HG03280 (cell line): ENCODE measurements around the gene LRRC75B.
"Not testable (repeated sequence)": the region's sequence is repeated elsewhere in the genome, so short reads cannot be mapped to it uniquely, and the experiment has no call there.

Experiments
- ATAC-seq: cut with Tn5 transposase; IDR thresholded peaks from one replicate; pipeline ENCODE4 v1.9.1; 2021; ENCODE audit warnings: mild to moderate bottlenecking, moderate library complexity; ENCODE audit not compliant: unreplicated experiment

The LRRC75B gene

DNA sequence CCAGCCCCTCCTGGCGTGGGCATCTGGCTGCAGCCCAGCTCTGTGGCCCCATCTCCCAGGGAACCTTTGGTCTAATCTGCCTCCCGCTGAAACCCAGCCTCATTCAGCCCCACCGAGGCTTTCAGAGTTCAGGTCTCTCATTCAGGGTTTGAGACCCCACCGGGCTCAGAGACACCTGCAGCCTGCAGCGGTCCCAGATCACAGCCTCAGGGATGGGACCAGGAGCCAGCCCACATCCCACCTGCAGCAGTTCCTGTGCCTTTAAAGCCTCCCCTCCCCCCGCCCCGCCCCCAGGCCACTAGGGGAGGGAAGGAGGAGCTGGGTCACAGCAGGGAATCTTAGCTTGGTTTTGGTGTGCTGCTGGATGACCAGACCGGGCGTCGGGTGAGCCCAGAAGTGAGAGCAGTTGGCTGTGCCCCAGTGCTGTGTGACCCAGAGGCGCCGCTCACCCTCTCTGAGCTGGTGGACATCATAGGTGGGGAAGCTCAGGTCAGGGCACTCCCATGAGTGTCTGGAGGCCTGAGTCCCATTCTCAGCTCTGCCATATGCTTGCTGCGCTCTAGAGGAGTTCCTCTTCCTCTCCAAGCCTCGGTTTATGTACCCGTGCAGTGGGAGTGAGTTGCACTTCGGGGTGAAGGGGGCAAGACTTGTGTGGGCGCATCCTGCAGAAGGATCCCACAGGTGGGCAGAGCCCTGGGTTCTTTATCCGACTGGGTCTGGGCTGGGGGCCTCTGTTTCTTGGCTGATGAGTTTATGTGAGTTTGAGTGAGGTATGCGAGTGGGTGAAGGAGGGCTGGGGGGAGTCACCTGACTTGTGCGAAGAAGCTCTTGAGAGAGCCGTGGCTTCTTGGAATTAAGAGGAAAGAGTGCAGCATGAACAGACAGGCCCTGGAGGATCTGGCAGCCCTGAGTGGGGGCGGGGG is 10.2 kb upstream of the LRRC75B start, which contains the start of gene GGT1:
Gene GGT1 (plus strand): TSS at position 347 of the 923 bp plus-strand sequence. CDS start 7,889 bp downstream, outside the sequence.
- ATAC-seq, result not testable (repeated sequence)

DNA sequence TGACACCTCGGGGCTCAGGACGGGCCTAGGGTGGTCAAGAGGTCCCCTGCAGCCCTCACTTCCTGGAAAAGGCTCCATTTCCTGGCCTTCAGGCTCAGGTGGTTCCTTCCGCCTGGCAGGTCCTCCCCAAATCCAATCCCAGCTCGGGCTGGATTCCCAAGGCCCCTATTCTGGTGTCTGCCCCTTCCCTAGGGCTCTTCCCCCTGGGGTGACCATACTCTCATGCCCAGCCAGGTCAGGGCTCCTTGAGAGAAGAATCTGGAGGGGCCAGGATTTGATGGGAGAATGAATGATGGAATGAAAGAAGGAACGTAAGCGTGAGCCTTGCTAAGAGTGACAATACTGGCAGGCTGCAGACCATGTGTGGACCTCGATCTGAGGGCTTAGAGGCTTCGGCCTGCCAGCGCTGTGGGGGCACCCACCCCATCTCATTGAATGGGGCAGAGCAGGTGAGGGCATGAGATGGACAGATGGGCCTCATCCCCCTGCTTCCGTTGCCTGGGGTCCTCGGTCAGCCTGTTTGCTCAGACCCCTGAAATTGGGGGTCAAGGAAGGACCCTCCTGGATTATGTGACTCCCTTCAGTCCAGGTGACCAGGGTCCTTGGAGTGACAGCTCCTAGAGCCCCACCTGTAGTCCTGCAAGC is 9.4 kb upstream of the LRRC75B start:
- not testable (repeated sequence) for ATAC-seq

- no peak for ATAC-seq
These were observed 8.6 kb upstream of the LRRC75B start for GRCh38 chr22:24601217-24602104.

DNA sequence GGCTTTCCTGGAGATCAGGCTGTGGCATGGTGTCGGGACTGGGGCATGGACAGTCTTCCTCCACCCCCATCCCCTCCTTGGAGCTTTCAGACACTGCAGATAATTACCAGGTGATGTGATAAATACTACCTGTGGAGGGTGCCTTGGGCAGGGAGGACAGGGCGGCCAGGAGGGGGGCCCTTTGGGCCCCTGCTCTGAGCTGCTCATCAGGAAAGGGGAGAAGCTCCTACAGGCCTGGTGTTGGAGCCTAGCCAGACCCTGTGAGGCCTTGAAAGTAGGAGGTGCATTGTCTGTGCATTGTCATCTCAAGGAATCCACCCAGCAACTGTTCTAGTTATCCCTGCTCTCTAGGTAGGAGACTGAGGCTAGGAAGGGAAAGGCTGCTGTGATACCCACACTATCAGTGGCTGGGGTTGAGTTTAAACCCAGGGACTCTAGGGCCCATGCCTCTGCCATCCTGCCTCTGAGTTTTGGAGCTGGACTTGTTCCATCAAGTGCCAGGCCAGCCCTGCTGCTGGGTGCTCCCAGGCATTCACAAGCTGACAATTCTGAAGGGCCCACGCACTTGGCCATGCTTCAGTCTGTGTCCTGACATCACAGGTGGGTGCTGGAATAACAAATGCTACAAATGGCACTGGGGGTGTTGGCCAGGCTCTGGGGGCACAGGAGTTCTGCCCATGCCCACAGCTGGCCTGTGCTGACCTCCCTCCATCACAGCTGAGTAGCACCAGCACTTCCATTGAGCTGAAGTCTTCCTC is 7.3 kb upstream of the LRRC75B start:
- ATAC-seq, result not testable (repeated sequence)

GRCh38 chr22:24599514-24599913 is 6.6 kb upstream of the LRRC75B start:
- no peak for ATAC-seq

GRCh38 chr22:24597076-24597475 is 4.2 kb upstream of the LRRC75B start:
- ATAC-seq, result not testable (repeated sequence)

DNA sequence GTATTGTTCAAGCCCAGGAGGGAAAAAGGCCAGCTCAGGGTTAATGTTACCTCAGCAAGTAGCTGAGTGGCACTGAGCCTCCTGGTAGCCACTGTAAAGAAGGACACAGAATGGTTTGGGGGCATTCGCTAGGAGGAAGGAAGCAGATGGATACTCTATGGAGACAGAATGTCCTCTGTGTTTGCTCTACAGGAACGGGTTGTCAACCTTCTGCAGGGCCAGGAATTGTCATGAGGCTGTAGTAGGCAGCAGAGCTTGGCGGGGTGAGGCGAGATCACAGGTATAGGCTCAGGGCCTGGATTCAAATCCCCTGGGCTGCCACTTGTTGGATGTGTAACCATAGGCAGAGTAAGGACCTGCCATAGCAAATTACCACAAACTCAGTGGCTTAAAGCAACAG is 3.0 kb upstream of the LRRC75B start:
- no peak for ATAC-seq

DNA sequence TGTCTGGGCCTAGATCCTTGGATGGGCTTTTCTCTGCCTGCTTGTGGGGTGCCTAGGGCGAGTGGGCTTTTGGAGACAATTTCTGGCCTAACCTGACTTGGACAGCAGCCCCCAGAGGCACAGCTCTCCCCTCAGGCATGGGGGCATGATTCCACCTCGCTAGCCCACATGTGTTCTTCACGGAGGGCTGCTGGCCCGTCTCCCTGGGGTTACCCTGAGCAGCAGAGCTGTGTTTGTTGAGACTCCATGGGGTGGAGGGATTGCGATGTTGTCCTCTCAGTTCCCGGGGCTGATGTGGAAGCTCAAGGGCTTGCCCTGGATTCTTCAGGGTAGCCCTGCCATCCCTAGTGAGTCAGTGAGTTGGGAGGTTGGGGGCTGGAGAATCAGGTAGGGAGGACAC is 2.4 kb upstream of the LRRC75B start:
- no peak for ATAC-seq

GRCh38 chr22:24594569-24595120 is 1.8 kb upstream of the LRRC75B start:
- ATAC-seq, result no peak

GRCh38 chr22:24593836-24594568 is 1.1 kb upstream of the LRRC75B start:
- ATAC-seq, result no peak

DNA sequence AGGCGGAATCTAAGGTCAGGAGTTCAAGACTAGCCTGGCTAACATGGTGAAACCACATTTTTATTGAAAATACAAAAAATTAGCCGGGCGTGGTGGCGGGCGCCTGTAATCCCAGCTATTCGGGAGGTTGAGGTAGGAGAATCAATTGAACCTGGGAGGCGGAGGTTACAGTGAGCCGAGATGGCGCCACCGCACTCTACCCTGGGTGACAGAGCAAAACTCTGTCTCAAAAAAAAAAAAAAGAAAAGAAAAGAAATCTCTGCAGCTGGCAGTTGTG is 624 bp upstream of the LRRC75B start:
- not testable (repeated sequence) for ATAC-seq

- ATAC-seq, result peak; percentile 17
These were observed 619 bp downstream of the LRRC75B start for GRCh38 chr22:24592058-24592850.

DNA sequence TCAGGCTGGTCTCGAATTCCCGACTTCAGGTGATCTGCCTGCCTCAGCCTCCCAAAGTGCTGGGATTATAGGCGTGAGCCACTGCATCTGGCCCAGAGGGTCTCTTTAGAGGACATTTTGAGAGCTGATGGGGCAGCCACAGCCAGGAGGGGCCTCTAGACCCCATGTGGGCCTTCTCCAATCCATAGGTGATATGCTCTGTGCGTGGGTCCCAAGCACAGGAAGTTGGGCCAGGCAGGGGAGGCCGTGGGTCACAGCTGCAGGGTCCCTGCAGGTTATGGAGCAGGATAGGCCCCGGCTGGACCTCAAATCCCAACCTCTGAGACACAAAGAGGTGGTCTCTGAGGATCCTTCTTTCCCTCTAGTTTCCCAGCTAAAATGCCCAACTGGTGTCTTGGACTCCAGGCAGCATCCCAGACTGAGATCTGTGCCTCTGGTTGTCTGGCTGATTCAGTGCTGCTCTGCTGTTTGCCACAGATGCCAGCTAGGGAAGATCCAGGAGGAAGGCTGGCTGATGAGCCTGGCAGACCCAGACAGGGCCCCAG is 1.5 kb downstream of the LRRC75B start:
- no peak for ATAC-seq

GRCh38 chr22:24590596-24591173 is 2.2 kb downstream of the LRRC75B start:
- no peak for ATAC-seq

- no peak for ATAC-seq
These were observed 3.3 kb downstream of the LRRC75B start for GRCh38 chr22:24589518-24590030.

GRCh38 chr22:24588757-24589481 is 4.0 kb downstream of the LRRC75B start:
- no peak for ATAC-seq

GRCh38 chr22:24588381-24588756 is 4.5 kb downstream of the LRRC75B start:
- ATAC-seq, result no peak
